ENCODE results near the gene GPSM1.

Gene GPSM1

GRCh38 chr9:136379891-136380290, 52.6 kb downstream of the GPSM1 start:
- no peak for DNase-seq

GRCh38 chr9:136380381-136380780, 53.0 kb downstream of the GPSM1 start:
- DNase-seq, result no peak

- DNase-seq, result no peak
These were observed 54.0 kb downstream of the GPSM1 start for GRCh38 chr9:136381311-136381710.

GRCh38 chr9:136381966-136382513, 54.7 kb downstream of the GPSM1 start:
- no peak for DNase-seq

GRCh38 chr9:136383436-136383835, 56.1 kb downstream of the GPSM1 start:
- DNase-seq, result no peak

GRCh38 chr9:136385015-136385414, 57.7 kb downstream of the GPSM1 start:
- DNase-seq, result no peak

- DNase-seq, result no peak
These were observed 58.7 kb downstream of the GPSM1 start for GRCh38 chr9:136386018-136386417.

- DNase-seq, result no peak
These were observed 59.9 kb downstream of the GPSM1 start for GRCh38 chr9:136387217-136387616.

GRCh38 chr9:136389396-136389795, 62.1 kb downstream of the GPSM1 start:
- DNase-seq, result no peak

GRCh38 chr9:136391737-136392537, 64.6 kb downstream of the GPSM1 start:
- no peak for DNase-seq

- DNase-seq, result no peak
These were observed 65.5 kb downstream of the GPSM1 start for GRCh38 chr9:136392538-136393449.

GRCh38 chr9:136393531-136393930, 66.2 kb downstream of the GPSM1 start:
- no peak for DNase-seq

GRCh38 chr9:136394312-136395019, 67.1 kb downstream of the GPSM1 start:
- no peak for DNase-seq

GRCh38 chr9:136395020-136395340, 67.6 kb downstream of the GPSM1 start:
- DNase-seq, result no peak

- DNase-seq, result no peak
These were observed 68.2 kb downstream of the GPSM1 start for GRCh38 chr9:136395345-136396218.

- DNase-seq, result no peak
These were observed 68.8 kb downstream of the GPSM1 start for GRCh38 chr9:136396219-136396515.

GRCh38 chr9:136397643-136398042, 70.3 kb downstream of the GPSM1 start:
- no peak for DNase-seq

- no peak for DNase-seq
These were observed 70.9 kb downstream of the GPSM1 start for GRCh38 chr9:136398286-136398685.

- no peak for DNase-seq
These were observed 72.1 kb downstream of the GPSM1 start for GRCh38 chr9:136399176-136400037.

- peak; percentile 53 to 79 for DNase-seq
These were observed 72.9 kb downstream of the GPSM1 start, which contains the start of gene SNAPC4 for GRCh38 chr9:136400038-136400834. TSS of gene SNAPC4 (minus strand) at chr9:136400170. CDS start at chr9:136398428, 1,742 bp downstream.
